HUES6 (cell line): ENCODE results near the gene RBM33.
"Not testable (repeated sequence)": the region's sequence is repeated elsewhere in the genome, so short reads cannot be mapped to it uniquely, and the experiment has no call there.

Experiments used
- H3K27ac ChIP-seq: 2 replicates; pipeline ENCODE4 v1.7.0; 2013; ENCODE audit warnings: low read depth, mild to moderate bottlenecking, low read length, inconsistent platforms
- H3K27me3 ChIP-seq: 2 replicates; pipeline ENCODE4 v1.6.1; 2013; ENCODE audit warnings: low read length; ENCODE audit not compliant: control insufficient read depth, insufficient read depth
- H3K36me3 ChIP-seq: 2 replicates; pipeline ENCODE4 v1.6.1; 2013; ENCODE audit warnings: low read length; ENCODE audit not compliant: control insufficient read depth, insufficient read depth
- H3K4me1 ChIP-seq: 2 replicates; pipeline ENCODE4 v1.6.1; 2013; ENCODE audit warnings: low read length; ENCODE audit not compliant: control insufficient read depth, insufficient read depth
- H3K4me3 ChIP-seq: 2 replicates; pipeline ENCODE4 v1.5.1; 2013; ENCODE audit warnings: low read depth, low read length
- H3K9ac ChIP-seq: one replicate; pipeline ENCODE4 v1.6.1; 2013; ENCODE audit warnings: mild to moderate bottlenecking, low read length
- H3K9me3 ChIP-seq: 2 replicates; pipeline ENCODE4 v1.6.1; 2013; ENCODE audit warnings: low read depth, low read length; ENCODE audit not compliant: control insufficient read depth, insufficient read depth

Gene RBM33

DNA sequence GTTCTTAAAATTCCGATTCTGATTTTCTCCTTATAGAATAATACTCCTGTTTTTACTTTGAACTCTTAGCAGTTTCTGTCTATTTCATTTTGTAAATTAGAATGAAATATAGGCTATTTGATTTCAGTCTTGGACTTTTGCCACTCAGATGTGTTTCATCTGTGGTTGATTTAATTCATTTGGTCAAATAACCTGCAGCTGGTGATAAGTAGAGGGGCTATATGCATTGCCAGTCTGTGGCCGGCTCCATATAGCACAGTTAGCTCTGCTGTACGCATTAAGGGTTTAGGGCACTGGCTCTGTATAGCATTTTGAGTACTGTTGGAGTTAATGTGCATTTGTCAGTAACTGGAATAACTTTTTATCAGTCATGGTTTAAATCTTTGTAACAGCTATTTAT is 35.7 kb downstream of the RBM33 start:
- no peak overlapping the region for H3K27ac ChIP-seq
- peaks cover 22% of the 10 kb centered on the region for H3K4me1 ChIP-seq
- H3K4me3 ChIP-seq, result no peak overlapping the region

DNA sequence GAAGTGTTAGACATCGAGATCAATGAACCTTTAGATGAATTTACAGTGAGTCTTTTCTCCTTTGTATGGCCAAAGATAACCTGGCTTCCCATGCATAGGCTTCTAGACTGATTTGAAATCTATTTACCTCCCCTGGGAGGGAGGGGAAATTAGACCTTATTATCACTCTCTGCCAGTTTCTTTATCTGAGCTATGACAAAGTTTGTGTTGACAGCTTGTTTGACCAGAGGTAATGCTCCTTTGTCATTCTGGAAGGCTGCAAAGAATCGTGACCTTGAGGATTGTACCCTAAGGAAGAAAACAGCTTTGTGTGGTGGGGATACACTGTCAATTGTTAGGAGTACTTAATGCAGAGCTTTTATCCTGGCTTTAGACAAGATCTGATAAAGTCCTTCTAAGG is 36.4 kb downstream of the RBM33 start:
- Histone ChIP-seq H3K36me3 (peaks cover 39% of the 10 kb centered on the region), H3K9me3 (no peaks in the 10 kb centered on the region), H3K4me3 (no peak overlapping the region), H3K9ac (no peak overlapping the region), H3K4me1 (peaks cover 22% of the 10 kb centered on the region), H3K27me3 (no peaks in the 10 kb centered on the region), H3K27ac (no peak overlapping the region)

More for the DNA sequence above, 35.7 kb downstream of the RBM33 start:
- Histone ChIP-seq H3K36me3 (peaks cover 32% of the 10 kb centered on the region), H3K27me3 (no peaks in the 10 kb centered on the region), H3K9ac (no peak overlapping the region), H3K9me3 (no peaks in the 10 kb centered on the region)

GRCh38 chr7:155681663-155682062 is 37.2 kb downstream of the RBM33 start:
- no peaks in the 10 kb centered on the region for H3K27me3 ChIP-seq
- H3K27ac ChIP-seq, result no peak overlapping the region
- H3K4me1 ChIP-seq, result peaks cover 14% of the 10 kb centered on the region
- no peak overlapping the region for H3K9ac ChIP-seq
- H3K4me3 ChIP-seq, result no peak overlapping the region
- H3K9me3 ChIP-seq, result no peaks in the 10 kb centered on the region
- H3K36me3 ChIP-seq, result peaks cover 43% of the 10 kb centered on the region

GRCh38 chr7:155682484-155682883 is 38.0 kb downstream of the RBM33 start:
- no peak overlapping the region for H3K27ac ChIP-seq
- H3K4me1 ChIP-seq, result peaks cover 14% of the 10 kb centered on the region
- H3K27me3 ChIP-seq, result no peaks in the 10 kb centered on the region
- H3K9me3 ChIP-seq, result no peaks in the 10 kb centered on the region
- peaks cover 43% of the 10 kb centered on the region for H3K36me3 ChIP-seq
- no peak overlapping the region for H3K9ac ChIP-seq
- no peak overlapping the region for H3K4me3 ChIP-seq

GRCh38 chr7:155683098-155683497 is 38.6 kb downstream of the RBM33 start:
- H3K9me3 ChIP-seq, result no peaks in the 10 kb centered on the region
- H3K27ac ChIP-seq, result no peak overlapping the region
- no peaks in the 10 kb centered on the region for H3K27me3 ChIP-seq
- H3K9ac ChIP-seq, result no peak overlapping the region
- H3K4me1 ChIP-seq, result peaks cover 14% of the 10 kb centered on the region
- peaks cover 43% of the 10 kb centered on the region for H3K36me3 ChIP-seq
- no peak overlapping the region for H3K4me3 ChIP-seq

GRCh38 chr7:155683714-155684113 is 39.3 kb downstream of the RBM33 start:
- Histone ChIP-seq H3K4me1 (peaks cover 14% of the 10 kb centered on the region), H3K36me3 (peaks cover 43% of the 10 kb centered on the region)

GRCh38 chr7:155684543-155684942 is 40.1 kb downstream of the RBM33 start:
- H3K27me3 ChIP-seq, result no peaks in the 10 kb centered on the region
- no peak overlapping the region for H3K9ac ChIP-seq
- H3K4me1 ChIP-seq, result peaks cover 14% of the 10 kb centered on the region
- no peak overlapping the region for H3K4me3 ChIP-seq
- H3K9me3 ChIP-seq, result no peaks in the 10 kb centered on the region
- H3K27ac ChIP-seq, result no peak overlapping the region
- H3K36me3 ChIP-seq, result peaks cover 35% of the 10 kb centered on the region

More at GRCh38 chr7:155683714-155684113, 39.3 kb downstream of the RBM33 start:
- Histone ChIP-seq H3K9me3 (no peaks in the 10 kb centered on the region), H3K27ac (peak overlapping the region; percentile 38; the same call in 1 of the 2 replicates), H3K4me3 (no peak overlapping the region), H3K9ac (no peak overlapping the region), H3K27me3 (no peaks in the 10 kb centered on the region)

DNA sequence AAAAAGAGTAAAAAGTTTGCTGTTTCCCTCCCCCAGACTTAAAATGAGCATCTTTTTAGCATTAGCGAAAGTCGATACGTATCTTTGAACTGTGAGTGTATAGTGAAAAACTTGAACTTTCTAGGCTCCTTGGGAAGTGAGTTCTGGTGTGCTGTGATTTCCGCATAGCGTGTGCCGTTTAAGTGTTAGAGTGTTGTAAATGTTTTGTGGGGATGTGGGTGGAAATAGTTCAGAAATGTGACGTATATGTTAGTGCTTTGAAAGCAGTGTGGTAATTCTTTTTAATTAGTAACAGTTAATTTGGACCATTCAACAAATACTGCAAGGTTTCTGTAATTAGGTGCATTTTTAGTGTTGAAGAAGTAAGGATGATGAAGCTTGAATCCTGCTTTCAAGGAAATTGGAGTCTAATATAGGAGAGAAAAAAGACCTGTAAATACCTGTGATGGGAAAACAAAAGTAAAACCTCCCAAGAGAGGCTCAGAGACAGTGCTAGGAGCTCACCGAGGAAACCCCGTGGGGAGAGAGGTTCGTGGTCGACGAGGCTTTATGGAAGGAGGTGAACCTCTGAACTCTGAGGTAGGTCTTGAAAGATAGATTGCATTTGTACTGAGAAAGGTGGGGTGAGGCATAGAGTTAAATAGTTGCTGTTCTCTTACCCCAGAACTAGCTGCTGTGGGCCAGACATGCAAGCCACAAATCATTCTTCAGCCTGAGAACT is 40.8 kb downstream of the RBM33 start:
- Histone ChIP-seq H3K27me3 (no peaks in the 10 kb centered on the region), H3K27ac (no peak overlapping the region), H3K9ac (no peak overlapping the region), H3K4me3 (no peak overlapping the region), H3K4me1 (peaks cover 14% of the 10 kb centered on the region), H3K9me3 (no peaks in the 10 kb centered on the region), H3K36me3 (peaks cover 32% of the 10 kb centered on the region)

GRCh38 chr7:155685791-155686160 is 41.3 kb downstream of the RBM33 start:
- no peak overlapping the region for H3K4me3 ChIP-seq

GRCh38 chr7:155686620-155687324 is 42.3 kb downstream of the RBM33 start:
- H3K9ac ChIP-seq, H3K27me3 ChIP-seq, H3K27ac ChIP-seq, H3K9me3 ChIP-seq, H3K4me1 ChIP-seq, H3K4me3 ChIP-seq: not testable (repeated sequence)
- peaks cover 19% of the 10 kb centered on the region for H3K36me3 ChIP-seq

More at GRCh38 chr7:155685791-155686160, 41.3 kb downstream of the RBM33 start:
- Histone ChIP-seq H3K4me1 (peaks cover 11% of the 10 kb centered on the region), H3K36me3 (peaks cover 26% of the 10 kb centered on the region), H3K9ac (no peak overlapping the region), H3K27ac (no peak overlapping the region), H3K27me3 (no peaks in the 10 kb centered on the region), H3K9me3 (no peaks in the 10 kb centered on the region)

- H3K9ac ChIP-seq, H3K27ac ChIP-seq, H3K4me1 ChIP-seq, H3K27me3 ChIP-seq, H3K4me3 ChIP-seq, H3K9me3 ChIP-seq: not testable (repeated sequence)
- peaks cover 15% of the 10 kb centered on the region for H3K36me3 ChIP-seq
Observed at GRCh38 chr7:155688237-155688636, 43.8 kb downstream of the RBM33 start.
